ENCODE measurements around the gene L3MBTL1. TPM values are rescaled to one million over a fixed set of nuclear protein-coding genes. Genes with fewer than 3 reads are reported as not detected.

Gene L3MBTL1
- polyA plus RNA-seq, 6 donors from 2014 or later: 0.78 to 2.8 (median 1.4) TPM

DNA sequence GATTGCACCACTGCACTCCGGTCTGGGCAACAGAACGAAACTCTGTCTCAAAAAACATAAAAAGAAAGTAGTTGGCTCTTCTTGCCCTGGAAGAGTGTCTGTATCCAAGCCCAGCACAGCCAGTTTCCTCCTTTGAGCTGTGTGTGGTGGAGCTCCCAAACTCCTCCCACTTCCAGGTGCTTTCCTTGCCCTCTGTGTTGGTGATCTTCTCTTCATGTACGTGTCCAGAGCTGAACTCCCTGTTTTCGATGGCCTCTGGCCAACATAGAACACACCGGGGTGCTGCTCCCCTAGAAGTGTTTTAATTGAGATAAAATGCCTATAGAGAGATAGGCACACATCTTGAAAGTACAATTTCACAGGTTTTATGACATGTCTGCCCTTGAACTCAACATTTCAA is 34.7 kb downstream of the L3MBTL1 start:
- peaks cover 0 to 6% (median 0%) of the 10 kb centered on the region in 3 donors for H3K27me3 Mint-ChIP-seq
- no peak overlapping the region for H3K4me3 Mint-ChIP-seq
- DNase-seq (no peak), ATAC-seq (ENCODE audit: low read depth in 2 of 2) (no peak)
- H3K9me3 Mint-ChIP-seq: peaks cover 0 to under 1% (median 0%) of the 10 kb centered on the region in 7 donors
- peaks cover 0 to 6% (median 0%) of the 10 kb centered on the region in 3 donors for H3K4me1 Mint-ChIP-seq
- no peak overlapping the region for H3K27ac Mint-ChIP-seq
- H3K36me3 Mint-ChIP-seq: peaks cover 2 to 6% of the 10 kb centered on the region in 2 donors

DNA sequence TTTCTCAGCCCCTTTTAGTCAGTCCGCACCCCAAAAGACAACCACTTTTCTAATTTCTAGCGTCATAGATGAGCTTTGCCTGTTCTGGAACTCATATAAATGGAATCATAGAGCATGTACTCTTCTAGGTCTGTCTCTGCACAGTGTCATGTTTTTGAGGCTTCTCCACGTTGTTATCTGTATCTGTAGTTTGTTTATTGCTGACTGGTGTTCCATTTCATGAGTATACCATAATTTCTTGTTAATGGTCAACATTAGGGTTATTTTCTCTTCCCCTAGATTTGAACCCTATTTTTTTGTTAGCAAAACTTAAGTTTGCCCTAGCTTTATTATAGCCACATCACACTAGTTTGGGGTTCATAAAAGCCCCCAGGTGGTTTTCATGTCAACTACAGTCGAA is 35.2 kb downstream of the L3MBTL1 start:
- peaks cover 6 to 7% of the 10 kb centered on the region in 2 donors for H3K36me3 Mint-ChIP-seq
- ATAC-seq (ENCODE audit: low read depth in 2 of 2) (no peak), DNase-seq (no peak)
- H3K27me3 Mint-ChIP-seq: peaks cover 5 to 6% (median 5%) of the 10 kb centered on the region in 3 donors
- H3K4me3 Mint-ChIP-seq: no peak overlapping the region
- H3K9me3 Mint-ChIP-seq: peaks cover 0 to 6% (median 5%) of the 10 kb centered on the region in 7 donors
- peaks cover 0 to 6% (median 0%) of the 10 kb centered on the region in 3 donors for H3K4me1 Mint-ChIP-seq
- peak overlapping the region in 2 of 6 donors; percentile 0 to 37 for H3K27ac Mint-ChIP-seq

DNA sequence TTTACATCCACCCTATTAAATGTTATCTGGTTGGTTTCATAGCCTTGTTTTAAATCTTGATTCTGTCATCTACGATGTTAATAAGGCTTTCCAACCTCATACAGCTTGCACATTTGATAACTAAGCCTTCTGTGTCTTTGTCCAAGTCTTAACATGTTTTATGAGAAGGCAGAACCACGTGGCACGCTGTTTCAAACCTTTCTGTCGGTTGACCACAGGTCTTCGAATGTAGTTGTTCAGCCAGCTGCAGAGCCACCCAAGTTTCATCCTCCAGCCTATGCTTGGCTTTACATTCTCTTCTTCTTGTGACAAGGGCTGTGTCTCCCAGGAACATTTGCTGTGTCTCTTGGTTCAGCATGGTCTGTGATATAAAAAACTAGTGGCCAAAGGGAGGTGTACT is 35.6 kb downstream of the L3MBTL1 start:
- peaks cover 0 to 7% (median 5%) of the 10 kb centered on the region in 7 donors for H3K9me3 Mint-ChIP-seq

DNA sequence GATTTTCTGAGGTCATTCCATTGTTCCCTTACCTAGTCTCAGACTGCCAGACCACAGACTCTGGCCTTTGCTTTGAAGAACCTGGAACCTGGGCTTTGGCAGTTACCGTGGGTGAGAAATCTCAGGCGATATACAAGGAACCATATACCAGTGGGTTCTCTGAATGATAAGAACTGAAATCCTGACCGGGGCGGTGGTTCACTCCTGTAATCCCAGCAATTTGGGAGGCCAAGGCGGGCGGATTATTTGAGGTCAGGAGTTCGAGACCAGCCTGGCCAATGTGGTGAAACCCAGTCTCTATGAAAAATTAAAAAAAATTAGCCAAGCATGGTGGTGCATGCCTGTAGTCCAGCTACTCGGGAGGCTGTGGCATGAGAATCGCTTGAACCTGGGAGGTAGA is 37.0 kb downstream of the L3MBTL1 start:
- no peak overlapping the region for H3K4me3 Mint-ChIP-seq
- peaks cover 0 to 7% (median 5%) of the 10 kb centered on the region in 7 donors for H3K9me3 Mint-ChIP-seq
- peaks cover 6 to 19% of the 10 kb centered on the region in 2 donors for H3K36me3 Mint-ChIP-seq
- ATAC-seq (ENCODE audit: low read depth in 2 of 2): no peak
- peaks cover 5 to 13% (median 7%) of the 10 kb centered on the region in 3 donors for H3K27me3 Mint-ChIP-seq
- H3K4me1 Mint-ChIP-seq: no peaks in the 10 kb centered on the region
- no peak for DNase-seq
- H3K27ac Mint-ChIP-seq: peak overlapping the region in 1 of 6 donors; percentile 21

More for the DNA sequence above, 35.6 kb downstream of the L3MBTL1 start:
- H3K27ac Mint-ChIP-seq: peak overlapping the region in 1 of 6 donors; percentile 8
- DNase-seq (no peak), ATAC-seq (ENCODE audit: low read depth in 2 of 2) (no peak)
- peaks cover 5 to 7% (median 6%) of the 10 kb centered on the region in 3 donors for H3K27me3 Mint-ChIP-seq
- H3K4me3 Mint-ChIP-seq: no peak overlapping the region
- H3K4me1 Mint-ChIP-seq: peaks cover 0 to 2% (median 0%) of the 10 kb centered on the region in 3 donors
- peaks cover 6 to 11% of the 10 kb centered on the region in 2 donors for H3K36me3 Mint-ChIP-seq

DNA sequence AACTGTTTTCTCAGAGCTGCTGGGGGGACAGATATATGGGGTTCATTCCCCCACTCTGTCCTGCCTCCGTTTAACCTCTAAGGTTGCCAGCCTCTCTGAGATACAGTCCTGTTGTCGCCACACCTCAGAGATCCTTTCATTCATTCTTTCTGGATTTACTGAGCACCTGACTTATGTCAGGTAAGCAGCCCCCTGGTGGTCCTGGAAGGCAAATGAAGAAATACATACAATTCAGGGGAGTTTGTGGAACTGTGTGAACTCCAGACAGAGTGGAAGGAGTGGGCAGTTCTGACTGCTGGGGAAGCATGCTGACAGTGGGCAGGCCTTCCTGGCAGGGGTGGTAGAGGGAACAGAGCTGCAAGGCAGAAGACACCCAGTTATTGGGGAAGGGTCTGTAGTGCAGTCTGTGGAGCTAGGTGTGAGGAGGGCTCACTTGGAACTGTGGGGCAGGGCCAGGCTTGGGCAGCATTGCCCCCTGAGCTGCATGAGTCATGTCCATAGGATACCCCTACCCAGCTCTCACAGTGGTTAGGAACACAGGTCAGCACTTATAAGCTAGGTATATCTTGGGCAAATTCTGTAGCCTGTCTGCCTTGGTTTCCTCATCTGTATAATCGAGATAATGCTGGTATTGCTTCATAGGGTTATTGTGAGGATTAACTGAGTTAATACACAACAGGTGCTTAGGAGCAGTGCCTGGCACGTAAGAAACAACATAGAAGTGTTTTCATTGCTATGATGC is 38.5 kb downstream of the L3MBTL1 start:
- no peak for DNase-seq
- no peak for ATAC-seq (ENCODE audit: low read depth in 2 of 2)
- H3K4me1 Mint-ChIP-seq: no peaks in the 10 kb centered on the region
- H3K36me3 Mint-ChIP-seq: peaks cover 6 to 19% of the 10 kb centered on the region in 2 donors
- no peak overlapping the region for H3K27ac Mint-ChIP-seq
- H3K27me3 Mint-ChIP-seq: peaks cover 5 to 13% (median 7%) of the 10 kb centered on the region in 3 donors
- peaks cover 0 to 7% (median 5%) of the 10 kb centered on the region in 7 donors for H3K9me3 Mint-ChIP-seq
- H3K4me3 Mint-ChIP-seq: no peak overlapping the region

DNA sequence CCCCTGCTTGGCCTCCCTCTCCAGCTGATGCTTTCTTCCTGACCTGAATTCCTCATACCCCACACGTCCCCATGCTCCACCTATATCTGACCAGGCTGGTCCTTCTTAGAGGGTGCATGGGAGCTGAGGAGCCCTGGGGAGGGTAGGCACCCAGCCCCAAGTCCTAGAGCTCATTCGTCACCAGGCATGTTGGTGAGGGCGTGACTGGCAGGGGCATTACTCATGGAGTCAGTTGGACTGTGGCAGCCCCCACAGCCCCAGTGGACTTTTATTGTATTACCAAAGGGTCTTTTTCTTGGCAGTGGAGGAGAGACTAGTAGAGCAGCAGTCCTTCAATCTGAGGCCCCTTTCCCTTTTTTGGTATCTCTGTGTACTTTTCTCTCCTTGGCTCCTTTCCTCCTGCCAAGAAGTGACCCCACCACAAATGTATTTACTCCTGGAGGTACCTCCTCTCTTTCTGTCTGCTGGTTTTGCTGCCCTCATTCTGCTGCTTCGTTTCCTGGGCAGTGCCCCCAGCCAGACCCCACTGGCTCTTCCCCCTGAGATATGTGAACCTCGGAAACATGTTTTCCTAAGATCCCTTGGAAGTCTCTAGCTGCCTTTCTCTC is 40.9 kb downstream of the L3MBTL1 start:
- no peak for DNase-seq
- ATAC-seq (ENCODE audit: low read depth in 2 of 2): no peak
- H3K27ac Mint-ChIP-seq: peak overlapping the region in 1 of 6 donors; percentile 73
- H3K9me3 Mint-ChIP-seq: peaks cover 0 to 7% (median 5%) of the 10 kb centered on the region in 7 donors
- no peak overlapping the region for H3K4me3 Mint-ChIP-seq
- peaks cover 6 to 19% of the 10 kb centered on the region in 2 donors for H3K36me3 Mint-ChIP-seq
- peaks cover 5 to 13% (median 7%) of the 10 kb centered on the region in 3 donors for H3K27me3 Mint-ChIP-seq
- no peaks in the 10 kb centered on the region for H3K4me1 Mint-ChIP-seq

DNA sequence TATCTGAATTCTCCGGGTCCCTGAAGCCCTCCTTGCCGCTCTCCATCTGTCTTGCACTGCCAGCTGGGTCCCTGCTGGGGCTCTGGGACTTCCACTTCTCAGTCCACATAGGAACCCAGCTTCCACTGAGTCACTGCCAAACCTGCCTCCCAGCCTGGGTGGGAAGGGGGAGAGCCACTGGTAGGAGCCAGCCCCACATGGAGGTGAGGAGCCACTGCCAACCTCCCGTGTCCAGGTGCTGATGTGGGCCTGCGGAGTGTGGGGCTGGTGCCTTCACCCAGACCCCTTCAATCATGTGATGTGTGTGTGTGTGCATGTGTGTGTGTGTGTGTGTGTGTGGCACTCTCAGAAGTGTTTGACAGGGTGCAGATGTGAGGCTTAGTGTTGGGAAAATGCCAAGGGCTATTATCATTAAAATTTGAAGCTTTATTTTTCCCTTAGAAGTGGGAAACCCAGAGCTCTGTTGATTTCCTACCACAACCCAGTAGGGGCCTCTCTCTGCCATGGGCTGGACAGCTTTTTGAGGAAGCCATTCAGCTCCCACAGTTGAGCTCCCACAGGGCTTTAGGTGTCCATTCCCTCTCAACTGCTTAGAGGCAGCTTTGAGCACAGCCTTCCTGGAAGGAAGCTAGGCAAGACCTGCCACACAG is 42.0 kb downstream of the L3MBTL1 start:
- Mint-ChIP-seq H3K4me1 (no peaks in the 10 kb centered on the region), H3K9me3 (peaks cover 0 to 7% (median 5%) of the 10 kb centered on the region in 7 donors), H3K27me3 (peaks cover 5 to 7% (median 7%) of the 10 kb centered on the region in 3 donors), H3K36me3 (peaks cover 6 to 19% of the 10 kb centered on the region in 2 donors), H3K27ac (peak overlapping the region in 1 of 6 donors; percentile 61), H3K4me3 (no peak overlapping the region)
- DNase-seq (no peak), ATAC-seq (ENCODE audit: low read depth in 2 of 2) (no peak)

DNA sequence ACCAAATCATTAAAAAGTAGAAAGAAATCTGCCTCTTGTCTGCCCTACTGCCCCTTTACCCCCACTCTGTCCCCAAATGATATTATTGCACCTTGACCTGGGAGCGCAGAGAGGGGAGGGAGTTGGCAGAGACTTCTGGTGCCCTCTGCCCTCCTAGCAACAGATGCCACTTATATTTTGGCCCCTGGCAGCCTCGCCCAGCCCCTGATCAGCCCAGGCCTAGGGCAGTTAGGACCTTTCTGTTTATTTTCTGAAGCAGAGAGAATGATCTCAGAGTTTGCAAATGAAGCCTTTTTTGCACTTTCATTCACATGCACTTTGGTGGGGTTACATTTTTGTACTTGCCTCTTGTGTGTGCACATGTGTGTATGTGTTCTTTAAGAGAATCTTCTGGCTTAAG is 43.0 kb downstream of the L3MBTL1 start:
- ATAC-seq (ENCODE audit: low read depth in 2 of 2) (no peak), DNase-seq (no peak)
- H3K27ac Mint-ChIP-seq: no peak overlapping the region
- no peak overlapping the region for H3K4me3 Mint-ChIP-seq
- H3K36me3 Mint-ChIP-seq: peaks cover 6 to 19% of the 10 kb centered on the region in 2 donors
- peaks cover 0 to 7% (median 5%) of the 10 kb centered on the region in 7 donors for H3K9me3 Mint-ChIP-seq
- H3K4me1 Mint-ChIP-seq: no peaks in the 10 kb centered on the region
- peaks cover 5 to 7% (median 7%) of the 10 kb centered on the region in 3 donors for H3K27me3 Mint-ChIP-seq

DNA sequence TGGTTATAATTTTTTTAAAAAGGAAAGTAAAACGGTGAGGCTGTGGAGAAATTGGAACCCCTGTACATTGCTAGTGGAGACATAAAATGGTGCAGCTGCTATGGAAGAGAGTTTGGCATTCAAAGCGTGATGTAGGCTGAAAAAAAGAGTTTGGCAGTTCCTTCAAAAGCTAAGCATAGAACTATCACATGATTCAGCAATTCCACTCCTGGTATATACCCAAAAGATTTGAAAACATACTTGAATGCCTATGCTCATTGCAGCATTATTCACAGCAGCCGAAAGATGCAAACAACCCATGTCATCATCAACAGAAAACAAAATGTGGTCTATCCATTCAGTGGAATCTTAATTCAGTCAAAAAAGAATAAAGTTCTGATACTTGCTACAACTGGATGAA is 46.9 kb downstream of the L3MBTL1 start:
- ATAC-seq (ENCODE audit: low read depth in 2 of 2) (no peak), DNase-seq (no peak)
- Mint-ChIP-seq H3K27me3 (no peaks in the 10 kb centered on the region), H3K36me3 (no peaks in the 10 kb centered on the region), H3K4me3 (no peak overlapping the region), H3K9me3 (no peaks in the 10 kb centered on the region), H3K27ac (no peak overlapping the region), H3K4me1 (no peaks in the 10 kb centered on the region)

DNA sequence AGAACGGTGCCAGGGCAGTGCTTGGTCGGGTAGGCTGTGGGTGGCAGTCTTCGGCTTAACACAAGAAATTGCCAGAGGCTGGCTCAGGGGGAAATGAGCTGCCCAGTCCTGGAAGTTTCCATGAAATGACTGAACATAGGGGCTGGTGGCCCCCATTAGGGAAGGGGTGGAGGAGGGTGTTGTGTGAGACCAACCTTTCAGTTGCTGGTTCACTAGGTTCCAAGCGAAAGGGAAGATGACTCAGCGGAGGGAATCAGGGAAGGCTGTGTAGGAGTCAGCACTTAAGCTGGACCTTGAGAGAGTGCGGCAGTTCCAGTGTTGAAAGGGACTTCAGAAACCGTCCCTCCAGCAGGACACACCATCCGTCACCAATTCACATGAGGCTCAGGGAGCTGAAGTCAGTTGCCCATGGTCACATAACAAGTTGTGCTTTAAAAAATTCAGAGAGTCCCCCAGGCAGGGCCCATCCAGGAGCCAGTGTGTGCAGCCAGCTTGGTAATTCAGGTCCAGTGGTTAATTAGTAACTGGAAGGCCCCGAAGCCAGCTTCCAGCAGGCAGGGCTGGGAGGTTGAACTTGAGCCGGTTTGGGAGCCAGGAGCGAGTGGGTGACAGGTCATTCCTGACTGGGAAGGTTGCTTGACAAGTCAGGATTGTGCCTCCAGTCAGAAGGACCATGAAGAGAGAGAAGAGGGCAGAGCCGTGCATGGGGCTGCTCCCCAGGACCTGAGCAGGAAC is 51.1 kb downstream of the L3MBTL1 start, which contains the start of gene SGK2:
SGK2 (plus strand) TSS at position 616 of the 735 bp plus-strand sequence. CDS start 7,469 bp downstream, outside the sequence.
- ATAC-seq (ENCODE audit: low read depth in 2 of 2) (no peak), DNase-seq (no peak)
- no peaks in the 10 kb centered on the region for H3K4me1 Mint-ChIP-seq
- peak within 1 kb of the TSS in 2 of 6 donors; percentile 9 to 68 for H3K27ac Mint-ChIP-seq
- no peaks in the 10 kb centered on the region for H3K36me3 Mint-ChIP-seq
- no peaks in the 10 kb centered on the region for H3K9me3 Mint-ChIP-seq
- H3K27me3 Mint-ChIP-seq: no peaks in the 10 kb centered on the region
- H3K4me3 Mint-ChIP-seq: no peak within 1 kb of the TSS

DNA sequence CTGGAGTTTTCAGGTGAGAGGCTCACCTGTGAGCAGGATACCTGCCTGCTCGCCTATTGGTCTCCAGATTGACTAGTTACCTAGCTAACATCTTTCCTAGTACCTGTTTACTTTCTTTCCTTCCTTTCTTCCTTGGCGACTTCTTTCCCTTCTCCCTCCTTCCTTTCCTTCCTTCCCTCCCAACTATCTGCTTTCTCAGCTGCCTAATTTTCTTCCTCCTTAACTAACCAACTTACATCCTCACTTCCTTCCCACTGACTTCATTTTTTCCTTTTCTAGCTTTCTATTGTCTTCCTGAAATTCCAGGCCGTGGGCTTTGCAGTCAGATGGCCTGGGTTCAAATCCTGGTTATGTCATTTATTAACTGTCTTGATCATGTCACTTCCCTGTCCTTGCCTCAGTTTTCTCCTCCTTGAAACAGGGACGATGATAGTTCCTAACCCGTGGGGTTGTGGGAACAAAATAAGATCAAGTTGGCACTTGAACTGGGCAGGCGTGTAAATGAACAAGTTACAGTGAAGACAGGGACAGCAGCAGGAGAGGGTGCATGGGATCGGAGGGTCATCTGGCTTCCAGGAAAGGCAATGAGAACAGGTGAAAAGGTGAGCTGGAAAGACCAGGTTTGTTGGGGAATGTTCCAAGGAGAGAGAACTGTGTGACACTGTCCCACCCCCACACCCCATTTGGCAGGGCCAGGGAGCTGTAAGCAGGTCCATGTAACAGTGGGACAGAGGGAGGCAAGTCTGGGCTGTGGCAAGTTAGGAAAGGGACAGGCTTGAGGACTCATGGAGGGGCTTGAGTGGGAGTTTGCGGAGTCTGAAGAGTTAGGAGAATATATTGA is 51.9 kb downstream of the L3MBTL1 start:
- peak overlapping the region in 2 of 6 donors; percentile 9 to 68 for H3K27ac Mint-ChIP-seq

DNA sequence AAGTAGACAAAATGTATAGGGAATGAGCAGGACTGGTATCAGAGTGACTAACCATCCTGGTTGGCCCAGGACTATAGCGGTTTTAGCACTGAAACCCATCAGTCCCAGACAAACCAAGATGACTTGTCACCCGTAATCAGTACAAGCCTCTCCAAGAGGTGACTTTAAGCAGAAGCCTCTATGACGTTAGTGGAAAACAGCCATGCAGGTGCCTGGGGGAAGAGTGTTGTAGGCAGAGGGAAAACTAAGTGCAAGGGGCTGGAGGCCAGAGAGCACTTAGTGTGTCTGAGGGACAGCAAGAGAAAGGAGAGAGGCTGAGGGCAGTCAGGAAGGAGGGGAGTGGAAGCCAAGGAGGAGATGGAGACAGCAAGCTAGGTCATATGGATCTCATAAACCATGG is 53.5 kb downstream of the L3MBTL1 start:
- H3K4me1 Mint-ChIP-seq: no peaks in the 10 kb centered on the region
- H3K27ac Mint-ChIP-seq: no peak overlapping the region
- H3K36me3 Mint-ChIP-seq: no peaks in the 10 kb centered on the region
- no peak overlapping the region for H3K4me3 Mint-ChIP-seq
- ATAC-seq (ENCODE audit: low read depth in 2 of 2): no peak
- H3K9me3 Mint-ChIP-seq: no peaks in the 10 kb centered on the region
- no peak for DNase-seq
- H3K27me3 Mint-ChIP-seq: no peaks in the 10 kb centered on the region

More for the DNA sequence above, 51.9 kb downstream of the L3MBTL1 start:
- Mint-ChIP-seq H3K36me3 (no peaks in the 10 kb centered on the region), H3K4me1 (no peaks in the 10 kb centered on the region), H3K4me3 (no peak overlapping the region), H3K27me3 (no peaks in the 10 kb centered on the region), H3K9me3 (no peaks in the 10 kb centered on the region)
- DNase-seq (no peak), ATAC-seq (ENCODE audit: low read depth in 2 of 2) (no peak)

Data from naive B cell (primary cell).